HCT116 (cell line): Measurements from ENCODE around the gene AKNAD1. TPM values are rescaled to one million over a fixed set of nuclear protein-coding genes. Genes with fewer than 3 reads are reported as not detected.

Source experiments
- ATAC-seq: fragments of 200-7000 bp; cut with Tn5 transposase; 2 replicates; pipeline ENCODE4 v1.9.1; 2020; ENCODE audit warnings: mild to moderate bottlenecking, moderate library complexity
- BruUV-seq: library from RNA; stranded (reverse); fragments of 400-500 nt; replicated peaks from 2 replicates; lab custom pipeline; 2021; lab: Mats Ljungman, UMichigan
- CTCF ChIA-PET: fragments of 300-600 bp; sonication (Branson Sonifier 250); formaldehyde crosslinking; loops from one replicate; lab custom pipeline; 2021; ENCODE audit warnings: antibody characterized with exemption; lab: Charles Lee
- POLR2A ChIA-PET: fragments of 300-600, 350-600 bp; sonication (Branson Sonifier 250); formaldehyde crosslinking; loops from one replicate; lab custom pipeline; 2021; ENCODE audit warnings: antibody characterized with exemption; lab: Charles Lee
- RAD21 ChIA-PET, 2 experiments: fragments of 300-600 bp; sonication (Branson Sonifier 250); formaldehyde crosslinking; loops; one replicate each; lab custom pipeline; 2023; ENCODE audit warnings: low total read pairs in 2 of 2; ENCODE audit not compliant: uncharacterized antibody in 2 of 2, unreplicated experiment in 2 of 2, low non-redundant PET in 1 of 2; lab: Charles Lee
- DNase-seq: peaks from one replicate; pipeline ENCODE4 v3.0.0-alpha.2; 2010; ENCODE audit warnings: low read depth, low spot score
- H2AFZ ChIP-seq: fragments of 200-600 bp; shearing (Covaris generic), sonication (generic); 2 replicates; pipeline ENCODE4 v1.6.1; 2017; ENCODE audit warnings: low read depth, mixed run types, mixed read lengths, antibody characterized with exemption, low read length; ENCODE audit not compliant: poor library complexity, severe bottlenecking
- H3K27ac ChIP-seq: 2 replicates; pipeline ENCODE4 v1.5.1; 2012; ENCODE audit warnings: low read depth, low read length
- H3K27me3 ChIP-seq: fragments of 200-600 bp; sonication (generic); 2 replicates; pipeline ENCODE4 v1.6.1; 2016; ENCODE audit warnings: mixed run types, low read length, mixed read lengths; ENCODE audit not compliant: insufficient read depth
- H3K36me3 ChIP-seq, 2 experiments: fragments of 200-500 bp in 1 of 2; fragments of 200-600 bp in 1 of 2; sonication (Bioruptor generic) in 1 of 2; sonication (generic) in 1 of 2; 2 replicates each; pipeline versions ENCODE4 v1.5.1 to v1.6.1; 2014 to 2016; ENCODE audit warnings: low read length in 2 of 2, inconsistent platforms in 1 of 2, mixed read lengths in 1 of 2, mixed run types in 1 of 2; ENCODE audit not compliant: insufficient read depth in 2 of 2, control insufficient read depth in 1 of 2
- H3K4me1 ChIP-seq, 2 experiments: fragments of 200-600 bp in 1 of 2; sonication (generic) in 1 of 2; 2 replicates each; pipeline versions ENCODE4 v1.5.1 to v1.6.1; 2012 to 2017; ENCODE audit warnings: low read length in 2 of 2, inconsistent platforms in 1 of 2, mild to moderate bottlenecking in 1 of 2, mixed read lengths in 1 of 2, mixed run types in 1 of 2, moderate library complexity in 1 of 2; ENCODE audit not compliant: insufficient read depth in 2 of 2, control insufficient read depth in 1 of 2
- H3K4me2 ChIP-seq: fragments of 200-600 bp; sonication (generic); 2 replicates; pipeline ENCODE4 v1.6.1; 2017; ENCODE audit warnings: mixed run types, low read length, mixed read lengths
- H3K4me3 ChIP-seq, 2 experiments: fragments of 200-600 bp in 1 of 2; sonication (generic) in 1 of 2; replicated peaks in 1 of 2; 2 replicates each; pipeline ENCODE4 v1.5.1; 2011 to 2016; ENCODE audit warnings: low read length in 2 of 2, control low read depth in 1 of 2, low read depth in 1 of 2, mild to moderate bottlenecking in 1 of 2, mixed read lengths in 1 of 2, mixed run types in 1 of 2
- H3K79me2 ChIP-seq: fragments of 200-600 bp; sonication (generic); 2 replicates; pipeline ENCODE4 v1.6.1; 2017; ENCODE audit warnings: mild to moderate bottlenecking, mixed run types, low read length, moderate library complexity, mixed read lengths; ENCODE audit not compliant: insufficient read depth
- H3K9ac ChIP-seq: fragments of 200-600 bp; sonication (generic); 2 replicates; pipeline ENCODE4 v1.6.1; 2016; ENCODE audit warnings: low read length, mixed read lengths
- H3K9me2 ChIP-seq: fragments of 200-600 bp; sonication (generic), shearing (Covaris generic); 2 replicates; pipeline ENCODE4 v1.6.1; 2017; ENCODE audit warnings: mixed run types, mild to moderate bottlenecking, moderate library complexity; ENCODE audit not compliant: insufficient read depth
- H3K9me3 ChIP-seq, 2 experiments: fragments of 200-500 bp in 1 of 2; fragments of 200-600 bp in 1 of 2; sonication (Bioruptor generic) in 1 of 2; sonication (generic) in 1 of 2; 2 replicates each; pipeline ENCODE4 v1.6.1; 2014 to 2017; ENCODE audit warnings: low read length in 2 of 2, mixed read lengths in 2 of 2, inconsistent platforms in 1 of 2, low read depth in 1 of 2, mild to moderate bottlenecking in 1 of 2, mixed run types in 1 of 2, moderate library complexity in 1 of 2; ENCODE audit not compliant: control insufficient read depth in 1 of 2, insufficient read depth in 1 of 2
- H4K20me1 ChIP-seq: fragments of 200-600 bp; sonication (generic), shearing (Covaris generic); 2 replicates; pipeline ENCODE4 v1.6.1; 2017; ENCODE audit warnings: mixed run types, mild to moderate bottlenecking, moderate library complexity; ENCODE audit not compliant: insufficient read depth
- ATF3 ChIP-seq: IDR thresholded peaks from 2 replicates; pipeline ENCODE4 v1.6.1; 2012
- FOSL1 ChIP-seq: IDR thresholded peaks from 2 replicates; pipeline ENCODE4 v1.6.1; 2012; ENCODE audit warnings: low read depth
- JUND ChIP-seq: IDR thresholded peaks from 2 replicates; pipeline ENCODE4 v1.6.1; 2012
- POLR2AphosphoS5 ChIP-seq: IDR thresholded peaks from 2 replicates; pipeline ENCODE4 v1.6.1; 2011; ENCODE audit warnings: mild to moderate bottlenecking, low read depth, low read length, moderate library complexity
- RAD21 ChIP-seq: IDR thresholded peaks from 2 replicates; pipeline ENCODE4 v1.6.1; 2012; ENCODE audit warnings: low read depth, mild to moderate bottlenecking
- REST ChIP-seq: IDR thresholded peaks from 2 replicates; pipeline ENCODE4 v1.6.1; 2012; ENCODE audit warnings: low read depth
- SP1 ChIP-seq: IDR thresholded peaks from 2 replicates; pipeline ENCODE4 v1.6.1; 2012; ENCODE audit warnings: low read depth
- TCF7L2 ChIP-seq: IDR thresholded peaks from 2 replicates; pipeline ENCODE4 v1.7.0; 2011; ENCODE audit warnings: borderline replicate concordance, inconsistent platforms; ENCODE audit not compliant: insufficient read depth, insufficient read length; ENCODE audit errors: extremely low read depth
- YY1 ChIP-seq: IDR thresholded peaks from 2 replicates; pipeline ENCODE4 v1.6.1; 2011; ENCODE audit warnings: low read length, low read depth, moderate library complexity, mild to moderate bottlenecking; ENCODE audit not compliant: insufficient replicate concordance; ENCODE audit errors: extremely low read depth
- ZFX ChIP-seq: fragments of 450-650 bp; IDR thresholded peaks from 2 replicates; pipeline ENCODE4 v1.6.1; 2017
- intact Hi-C: fragments of 100-400 bp; cut with micrococcal nuclease; formaldehyde crosslinking; loops from 2 replicates; pipeline ENCODE4 v1.10.0; 2022
- total RNA-seq: library from RNA; stranded (reverse); gene quantifications from one replicate; pipeline ENCODE4 v1.2.1, GENCODE V29; 2021; ENCODE audit not compliant: unreplicated experiment
- TF ChIP-seq, protein P1 (sequence below): IDR thresholded peaks from 2 replicates; pipeline ENCODE4 v1.6.1; 2012
- TF ChIP-seq, protein P2 (sequence below), 3 experiments: fragments of 200-600 bp in 1 of 3; sonication (generic) in 1 of 3; IDR thresholded peaks in 2 of 3; conservative IDR thresholded peaks in 1 of 3; 2 replicates each; pipeline ENCODE4 v1.5.1; 2012 to 2017; ENCODE audit warnings: low read depth in 2 of 3, low read length in 2 of 3, antibody characterized with exemption in 1 of 3, borderline replicate concordance in 1 of 3, control low read depth in 1 of 3, mild to moderate bottlenecking in 1 of 3, mixed read lengths in 1 of 3, mixed run types in 1 of 3, moderate library complexity in 1 of 3; ENCODE audit not compliant: insufficient read depth in 1 of 3

The AKNAD1 gene
- total RNA-seq, 1 experiment from 2014 or later: 0.15 TPM

GRCh38 chr1:108817016-108817415 lies 39.9 kb downstream of the AKNAD1 start:
- no peaks in the 10 kb centered on the region for H3K9me3 ChIP-seq
- no TSS peak for BruUV-seq
- DNase-seq (no peak), ATAC-seq (peak; percentile 6; the same call in 1 of the 2 replicates)
- H3K27ac ChIP-seq: no peak overlapping the region
- intact Hi-C loops: no loop called here
- ChIA-PET RAD21 (no interaction called here), CTCF (interaction anchor here (1.5 to 1.8 kb wide), 2 partner anchors 10 to 11 kb away, joined by 4 to 9 read pairs; no protein-coding TSS in a partner anchor), POLR2A (no interaction called here)
- H3K27me3 ChIP-seq: no peaks in the 10 kb centered on the region
- no peaks in the 10 kb centered on the region for H4K20me1 ChIP-seq
- H3K4me1 ChIP-seq: peaks cover 6 to 14% of the 10 kb centered on the region in 2 experiments
- H3K4me3 ChIP-seq: no peak overlapping the region
- peak overlapping the region; percentile 61 for H3K4me2 ChIP-seq
- no peak for TF ChIP-seq RAD21
- no peak for TF ChIP-seq TCF7L2
- TF ChIP-seq POLR2AphosphoS5: no peak
- TF ChIP-seq FOSL1: no peak
- H3K9ac ChIP-seq: no peak overlapping the region
- no peaks in the 10 kb centered on the region for H3K9me2 ChIP-seq
- no peaks in the 10 kb centered on the region for H3K36me3 ChIP-seq
- peak overlapping the region; percentile 71 for H2AFZ ChIP-seq
- no peaks in the 10 kb centered on the region for H3K79me2 ChIP-seq

DNA sequence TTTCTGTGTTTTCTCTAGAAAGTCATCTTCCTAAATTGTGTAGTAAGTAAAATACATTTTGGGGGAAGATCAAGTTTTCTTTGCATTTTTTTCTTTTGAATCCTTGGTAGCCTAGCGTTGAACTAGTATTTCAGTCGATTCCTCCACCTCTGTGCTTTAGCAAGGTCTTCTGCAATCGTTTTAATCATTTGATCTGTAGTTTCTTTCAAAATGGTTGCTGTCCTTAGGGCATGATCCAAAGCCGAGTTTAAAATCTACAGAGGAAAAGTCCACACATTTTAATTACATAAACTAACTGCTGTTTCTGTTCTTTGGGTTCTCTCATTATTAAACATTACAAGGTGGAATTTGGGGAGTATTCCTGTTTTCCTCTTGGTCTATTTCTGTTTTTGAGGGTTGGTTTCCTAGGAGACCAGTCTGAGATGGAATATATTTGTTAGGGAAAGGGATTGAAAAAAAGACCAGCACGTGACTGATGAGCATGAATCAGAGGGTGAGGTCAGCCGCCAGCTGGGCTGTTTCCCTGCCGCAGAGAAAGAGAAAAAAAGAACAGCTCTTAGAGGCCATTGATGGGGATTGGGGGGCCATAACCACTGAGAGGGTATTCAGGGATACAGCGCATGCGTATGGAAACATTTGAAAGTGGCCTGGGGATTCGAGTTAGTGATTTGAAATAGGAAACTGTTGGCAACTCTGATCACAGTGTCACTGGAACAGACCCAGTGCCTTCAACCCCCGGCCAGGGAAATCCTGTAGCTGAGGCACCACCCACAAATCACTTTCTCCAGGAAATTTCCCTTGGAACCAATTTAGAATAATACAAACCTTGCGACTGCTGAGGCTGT lies 40.6 kb downstream of the AKNAD1 start:
- RAD21 ChIA-PET: no interaction called here
- no TSS peak for BruUV-seq
- CTCF ChIA-PET: interaction anchor here (1.5 to 1.8 kb wide), 2 partner anchors 10 to 12 kb away, joined by 4 to 9 read pairs; no protein-coding TSS in a partner anchor
- peak; percentile 81 for ATAC-seq
- Histone ChIP-seq H3K27ac (no peak overlapping the region), H3K27me3 (no peaks in the 10 kb centered on the region), H3K9ac (no peak overlapping the region), H4K20me1 (no peaks in the 10 kb centered on the region), H3K4me2 (peak overlapping the region; percentile 61), H3K4me3 (no peak overlapping the region), H3K4me1 (peaks cover 6 to 14% of the 10 kb centered on the region in 2 experiments), H3K79me2 (no peaks in the 10 kb centered on the region), H2AFZ (peak overlapping the region; percentile 71), H3K9me2 (no peaks in the 10 kb centered on the region), H3K9me3 (no peaks in the 10 kb centered on the region), H3K36me3 (no peaks in the 10 kb centered on the region)
- intact Hi-C loops: no loop called here
- POLR2A ChIA-PET: no interaction called here
- no peak for DNase-seq
- TF ChIP-seq ATF3: no peak
- TF ChIP-seq, protein P1, sequence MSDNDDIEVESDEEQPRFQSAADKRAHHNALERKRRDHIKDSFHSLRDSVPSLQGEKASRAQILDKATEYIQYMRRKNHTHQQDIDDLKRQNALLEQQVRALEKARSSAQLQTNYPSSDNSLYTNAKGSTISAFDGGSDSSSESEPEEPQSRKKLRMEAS: peak; percentile 57; the same call in 1 of the 2 replicates
- TF ChIP-seq SP1: 0 out of 2 replicates have a peak, but pooled peaks have one; percentile 15
- TF ChIP-seq, protein P2, sequence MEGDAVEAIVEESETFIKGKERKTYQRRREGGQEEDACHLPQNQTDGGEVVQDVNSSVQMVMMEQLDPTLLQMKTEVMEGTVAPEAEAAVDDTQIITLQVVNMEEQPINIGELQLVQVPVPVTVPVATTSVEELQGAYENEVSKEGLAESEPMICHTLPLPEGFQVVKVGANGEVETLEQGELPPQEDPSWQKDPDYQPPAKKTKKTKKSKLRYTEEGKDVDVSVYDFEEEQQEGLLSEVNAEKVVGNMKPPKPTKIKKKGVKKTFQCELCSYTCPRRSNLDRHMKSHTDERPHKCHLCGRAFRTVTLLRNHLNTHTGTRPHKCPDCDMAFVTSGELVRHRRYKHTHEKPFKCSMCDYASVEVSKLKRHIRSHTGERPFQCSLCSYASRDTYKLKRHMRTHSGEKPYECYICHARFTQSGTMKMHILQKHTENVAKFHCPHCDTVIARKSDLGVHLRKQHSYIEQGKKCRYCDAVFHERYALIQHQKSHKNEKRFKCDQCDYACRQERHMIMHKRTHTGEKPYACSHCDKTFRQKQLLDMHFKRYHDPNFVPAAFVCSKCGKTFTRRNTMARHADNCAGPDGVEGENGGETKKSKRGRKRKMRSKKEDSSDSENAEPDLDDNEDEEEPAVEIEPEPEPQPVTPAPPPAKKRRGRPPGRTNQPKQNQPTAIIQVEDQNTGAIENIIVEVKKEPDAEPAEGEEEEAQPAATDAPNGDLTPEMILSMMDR (IDR thresholded peaks at IDR 0.05 in 2 of 3, conservative IDR thresholded peaks at IDR 0.05 in 1 of 3; ENCODE audit: borderline replicate concordance in 1 of 3, insufficient read depth in 1 of 3, low read depth in 2 of 3, low read length in 2 of 3): no peak
- TF ChIP-seq YY1: no peak
- TF ChIP-seq ZFX: no peak
- peak; percentile 66 for TF ChIP-seq JUND
- peak; percentile 60 for TF ChIP-seq FOSL1
- no peak for TF ChIP-seq REST
